GM12891 (cell line): ENCODE data around the gene NEIL1.

Source experiments
- PAX5 ChIP-seq: IDR thresholded peaks from 2 replicates; pipeline ENCODE4 v1.6.1; 2011; ENCODE audit warnings: low read length, moderate library complexity, mild to moderate bottlenecking; ENCODE audit not compliant: insufficient read depth, severe bottlenecking
- POLR2A ChIP-seq: IDR thresholded peaks from 2 replicates; pipeline ENCODE4 v1.6.1; 2011; ENCODE audit warnings: low read depth, low read length, control low read depth
- POLR2AphosphoS5 ChIP-seq: IDR thresholded peaks from 2 replicates; pipeline ENCODE4 v1.6.1; 2011; ENCODE audit warnings: low read depth, low read length, control low read depth
- SPI1 ChIP-seq: IDR thresholded peaks from 2 replicates; pipeline ENCODE4 v1.6.1; 2011; ENCODE audit warnings: low read depth, low read length, control low read depth
- TAF1 ChIP-seq: IDR thresholded peaks from 2 replicates; pipeline ENCODE4 v1.6.1; 2011; ENCODE audit warnings: low read depth, low read length, control low read depth

DNA sequence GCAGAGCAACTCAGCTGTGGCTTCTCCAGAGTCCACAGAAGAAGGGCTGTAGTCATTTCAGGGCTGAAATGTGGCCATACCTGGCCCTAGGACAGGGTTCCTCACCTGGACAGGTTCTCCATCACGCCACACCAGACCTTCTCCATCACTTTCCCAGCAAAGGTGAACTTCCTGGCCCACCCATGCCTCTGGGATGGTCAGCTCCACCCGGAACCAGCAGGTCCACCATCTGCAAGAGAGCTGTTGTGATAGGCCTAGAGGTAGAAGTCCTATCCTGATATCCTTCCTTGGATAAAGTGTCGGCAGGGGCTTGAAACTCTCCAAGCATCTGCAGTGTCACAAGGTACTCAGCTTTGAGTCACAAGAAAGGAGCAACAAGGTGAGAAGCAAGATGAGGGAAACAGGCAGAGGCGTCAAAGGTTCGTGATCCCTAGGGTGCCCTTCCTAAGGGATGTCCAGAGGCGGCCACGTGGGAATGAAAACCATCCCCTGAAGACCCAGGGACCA is 20.6 kb downstream of the NEIL1 start:
- TF ChIP-seq POLR2A (no peak), POLR2AphosphoS5 (no peak), SPI1 (no peak), TAF1 (no peak), PAX5 (no peak)
